SH-SY5Y (cell line): Measurements from ENCODE around the gene MAN1A1.

ENCODE experiments used
- GATA2 ChIP-seq: IDR thresholded peaks from 2 replicates; pipeline ENCODE4 v1.6.1; 2011; ENCODE audit warnings: mild to moderate bottlenecking, low read depth, low read length
- GATA3 ChIP-seq: IDR thresholded peaks from 2 replicates; pipeline ENCODE4 v1.6.1; 2011; ENCODE audit warnings: low read depth, mild to moderate bottlenecking, low read length, moderate library complexity

DNA sequence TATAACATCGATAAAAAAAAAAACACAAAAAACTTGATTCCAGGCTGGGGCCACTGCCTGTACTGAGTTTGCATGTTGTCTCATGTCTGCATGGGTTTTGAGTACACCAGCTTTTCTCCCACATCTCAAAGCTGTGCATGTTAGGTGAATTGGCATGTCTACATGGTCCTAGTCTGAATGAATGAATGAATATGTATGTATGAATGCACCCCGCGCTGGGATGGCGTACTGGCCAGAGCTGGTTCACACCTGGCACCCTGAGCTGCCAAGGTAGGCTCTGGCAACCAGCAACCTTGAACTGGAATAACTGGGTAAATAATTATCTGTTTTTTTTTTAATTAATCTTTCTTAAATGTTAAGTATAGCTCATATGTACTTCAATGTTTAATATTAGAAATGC, 131.0 kb downstream of the MAN1A1 start:
- no peak for TF ChIP-seq GATA2
- TF ChIP-seq GATA3: no peak
